ENCODE measurements around the gene CSTF1. TPM values are rescaled to one million over a fixed set of nuclear protein-coding genes. Genes with fewer than 3 reads are reported as not detected.

The CSTF1 gene
- total and polyA plus RNA-seq, 2 donors (not counting 3 experiments of a cell fraction or from before 2014, with no cell fraction given), result 39.6 to 49.3 TPM

GRCh38 chr20:56343861-56344381 is 48.5 kb upstream of the CSTF1 start:
- Histone ChIP-seq H3K79me2 (ENCODE audit: control insufficient read depth, insufficient read depth, low read length) (no peaks in the 10 kb centered on the region), H2AFZ (ENCODE audit: low read depth, low read length) (no peak overlapping the region), H4K20me1 (replicated peaks; ENCODE audit: control insufficient read depth, extremely low read depth, insufficient read depth, low read length) (no peaks in the 10 kb centered on the region), H3K36me3 (ENCODE audit: control insufficient read depth in 2 of 2, extremely low read depth in 1 of 2, insufficient read depth in 2 of 2, low read length in 2 of 2) (no peaks in the 10 kb centered on the region), H3K9ac (replicated peaks; ENCODE audit: extremely low read depth, insufficient read depth, low read length) (no peak overlapping the region), H3K4me3 (replicated peaks in 1 of 3; ENCODE audit: insufficient read depth in 1 of 3, low read depth in 1 of 3, low read length in 3 of 3) (no peak overlapping the region), H3K4me2 (ENCODE audit: insufficient read depth, low read length) (no peak overlapping the region), H3K9me1 (replicated peaks; ENCODE audit: control insufficient read depth, extremely low read depth, insufficient read depth, low read length) (no peaks in the 10 kb centered on the region), H3K9me3 (replicated peaks; ENCODE audit: control insufficient read depth, insufficient read depth, low read length) (no peaks in the 10 kb centered on the region), H3K4me1 (ENCODE audit: control insufficient read depth, extremely low read depth, insufficient read depth, low read length) (no peaks in the 10 kb centered on the region), H3K27me3 (ENCODE audit: control insufficient read depth in 2 of 2, insufficient read depth in 2 of 2, low read length in 2 of 2) (peaks cover 8 to 11% of the 10 kb centered on the region in 2 experiments), H3K27ac (ENCODE audit: insufficient read depth, low read depth, low read length) (no peak overlapping the region)
- CTCF ChIA-PET, result interaction anchor here (0.6 to 4.2 kb wide), 14 partner anchors 9 to 1746 kb away, joined by 3 to 97 read pairs (median 4); partner anchors contain the start of genes FAM210B and MC3R
- DNase-seq (ENCODE audit: low read depth, low spot score) (peak; percentile 35), FAIRE-seq (no peak)
- TF ChIP-seq FOS (IDR thresholded peaks at IDR 0.05; ENCODE audit: borderline replicate concordance, insufficient read depth, low read length) (no peak), JUN (IDR thresholded peaks at IDR 0.05; ENCODE audit: borderline replicate concordance, insufficient read depth, insufficient read length, low read depth) (no peak), POLR2A (IDR thresholded peaks at IDR 0.05; ENCODE audit: low read depth, low read length) (no peak), MYC (IDR thresholded peaks at IDR 0.05; ENCODE audit: low read depth, low read length) (no peak), POLR2AphosphoS5 (IDR thresholded peaks at IDR 0.05; ENCODE audit: insufficient read depth, low read depth, low read length) (no peak), EZH2 (IDR thresholded peaks at IDR 0.05; ENCODE audit: borderline replicate concordance, low read depth, low read length, severe bottlenecking) (no peak), GATA2 (IDR thresholded peaks at IDR 0.05; ENCODE audit: insufficient read depth, insufficient read length, low read depth, low read length) (no peak), MAX (IDR thresholded peaks at IDR 0.05; ENCODE audit: insufficient read depth, insufficient read length) (no peak)
- TF ChIP-seq, protein P1, sequence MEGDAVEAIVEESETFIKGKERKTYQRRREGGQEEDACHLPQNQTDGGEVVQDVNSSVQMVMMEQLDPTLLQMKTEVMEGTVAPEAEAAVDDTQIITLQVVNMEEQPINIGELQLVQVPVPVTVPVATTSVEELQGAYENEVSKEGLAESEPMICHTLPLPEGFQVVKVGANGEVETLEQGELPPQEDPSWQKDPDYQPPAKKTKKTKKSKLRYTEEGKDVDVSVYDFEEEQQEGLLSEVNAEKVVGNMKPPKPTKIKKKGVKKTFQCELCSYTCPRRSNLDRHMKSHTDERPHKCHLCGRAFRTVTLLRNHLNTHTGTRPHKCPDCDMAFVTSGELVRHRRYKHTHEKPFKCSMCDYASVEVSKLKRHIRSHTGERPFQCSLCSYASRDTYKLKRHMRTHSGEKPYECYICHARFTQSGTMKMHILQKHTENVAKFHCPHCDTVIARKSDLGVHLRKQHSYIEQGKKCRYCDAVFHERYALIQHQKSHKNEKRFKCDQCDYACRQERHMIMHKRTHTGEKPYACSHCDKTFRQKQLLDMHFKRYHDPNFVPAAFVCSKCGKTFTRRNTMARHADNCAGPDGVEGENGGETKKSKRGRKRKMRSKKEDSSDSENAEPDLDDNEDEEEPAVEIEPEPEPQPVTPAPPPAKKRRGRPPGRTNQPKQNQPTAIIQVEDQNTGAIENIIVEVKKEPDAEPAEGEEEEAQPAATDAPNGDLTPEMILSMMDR (IDR thresholded peaks at IDR 0.05; ENCODE audit: extremely low read depth in 1 of 2, insufficient read depth in 1 of 2, low read depth in 1 of 2, low read length in 2 of 2), result peak; percentile 65 to 88
- intact Hi-C loops (cut with micrococcal nuclease) (loop anchor here (1.0 to 5.0 kb wide), 2 partner anchors 1663 to 1677 kb away; no protein-coding TSS in a partner anchor), dilution Hi-C loops (cut with MboI; ENCODE audit: extremely low pct_ligation_motif_present, low sequenced_read_pairs) (no loop called here)
- POLR2A ChIA-PET, result no interaction called here
- no TSS peak for BruUV-seq (replicated peaks)
